Activated CD8-positive, alpha-beta memory T cell treated with anti-CD3 and anti-CD28 coated beads, Interleukin-2, amount 50 U/mL, for 1 hour (primary cell): ENCODE data around the gene DNAH7.

Experiments
- DNase-seq: peaks from one replicate; pipeline ENCODE4 v3.0.0-alpha.2; 2020; ENCODE audit errors: extremely low read depth

DNAH7 gene

DNA sequence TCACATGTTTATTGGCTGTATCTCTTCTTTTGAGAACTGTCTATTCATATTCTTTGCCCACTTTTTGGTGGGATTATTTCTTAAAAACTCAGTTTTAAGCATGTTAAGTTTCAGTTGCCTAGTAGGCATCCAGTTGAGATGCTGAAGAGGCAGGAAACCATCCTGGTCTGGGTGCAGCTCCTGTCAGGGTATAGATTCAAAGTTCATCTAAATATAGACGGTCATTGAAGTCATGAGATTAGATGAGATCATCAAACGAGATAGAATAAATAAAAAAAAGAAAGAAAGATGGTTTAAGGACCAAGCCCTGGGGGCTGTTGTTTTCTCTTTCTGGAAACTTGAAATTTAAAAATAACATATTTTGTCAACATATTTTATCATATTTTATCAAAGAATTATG lies 9.2 kb upstream of the DNAH7 start:
- DNase-seq: no peak

DNA sequence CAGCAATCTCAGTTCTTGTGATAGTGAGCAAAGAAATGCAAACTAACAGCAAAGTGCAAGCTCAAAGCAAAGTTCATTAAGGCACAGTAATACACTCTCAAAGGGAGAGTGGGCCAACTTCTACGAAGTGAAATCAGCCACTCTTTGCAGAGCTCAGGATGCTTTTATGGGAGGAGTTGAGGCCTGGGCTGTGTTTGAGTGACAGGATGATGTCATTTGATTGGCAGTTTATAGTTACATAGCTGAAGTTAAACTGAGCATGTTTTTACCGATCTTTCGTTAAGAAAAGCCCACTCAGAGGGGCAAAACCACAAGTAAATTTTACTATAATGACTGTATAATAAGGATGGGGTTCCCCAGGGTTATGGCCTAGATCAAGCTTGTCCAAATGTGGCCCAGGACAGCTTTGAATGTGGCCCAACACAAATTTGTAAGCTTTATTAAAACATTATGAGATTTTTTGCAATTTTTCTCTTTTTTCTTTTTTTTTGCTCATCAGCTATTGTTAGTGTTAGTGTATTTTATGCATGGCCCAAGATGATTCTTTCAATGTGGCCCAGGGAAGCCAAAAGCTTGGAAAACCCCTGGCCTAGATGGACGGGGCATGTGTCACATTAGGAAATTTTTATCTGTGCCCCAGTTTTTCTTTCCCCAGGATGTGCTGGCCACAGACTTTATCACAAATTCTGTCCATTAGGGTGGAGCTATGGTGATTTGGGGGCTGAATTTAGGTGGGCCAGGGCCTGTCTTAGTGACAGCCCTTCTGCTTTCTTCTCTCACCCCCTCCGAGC lies 8.3 kb upstream of the DNAH7 start:
- no peak for DNase-seq

DNA sequence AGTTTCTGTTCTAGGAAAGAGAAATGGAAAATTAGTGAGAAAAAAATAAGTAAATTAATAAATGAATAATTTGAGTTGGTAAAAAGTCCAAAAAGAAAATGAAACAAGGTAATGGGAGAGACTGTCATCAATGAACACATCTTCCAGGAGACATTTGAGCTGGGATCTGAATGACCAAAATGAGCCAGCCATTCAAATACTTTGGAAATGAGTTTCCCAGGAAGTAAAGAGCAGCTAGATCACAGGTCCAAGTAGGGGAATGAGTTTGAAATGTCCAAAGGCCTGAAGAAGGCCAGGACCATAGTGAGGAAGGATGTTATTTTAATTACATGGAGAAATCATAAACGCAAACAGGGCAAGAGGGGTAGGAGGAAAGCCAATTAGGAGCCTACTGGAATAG lies 6.6 kb upstream of the DNAH7 start:
- no peak for DNase-seq

DNA sequence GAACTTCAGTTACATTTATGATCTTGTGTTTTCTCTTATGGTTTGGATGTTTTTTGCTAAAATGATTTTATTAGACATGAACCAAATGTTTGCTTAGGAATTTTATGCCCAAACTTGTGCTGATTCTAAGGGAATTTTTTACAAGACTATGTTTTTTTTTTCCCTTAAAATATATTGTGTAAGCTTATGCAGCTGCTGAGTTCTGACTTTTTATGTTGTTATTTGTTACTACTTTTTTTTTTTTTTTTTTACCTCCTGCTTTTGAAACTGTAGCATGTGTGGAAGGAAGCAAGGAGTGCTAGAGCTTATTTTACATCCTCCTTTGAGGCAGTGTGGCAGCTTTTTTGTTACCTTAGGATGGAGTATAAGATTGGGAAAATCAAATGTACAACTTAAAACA lies 6.0 kb upstream of the DNAH7 start:
- DNase-seq: no peak

DNA sequence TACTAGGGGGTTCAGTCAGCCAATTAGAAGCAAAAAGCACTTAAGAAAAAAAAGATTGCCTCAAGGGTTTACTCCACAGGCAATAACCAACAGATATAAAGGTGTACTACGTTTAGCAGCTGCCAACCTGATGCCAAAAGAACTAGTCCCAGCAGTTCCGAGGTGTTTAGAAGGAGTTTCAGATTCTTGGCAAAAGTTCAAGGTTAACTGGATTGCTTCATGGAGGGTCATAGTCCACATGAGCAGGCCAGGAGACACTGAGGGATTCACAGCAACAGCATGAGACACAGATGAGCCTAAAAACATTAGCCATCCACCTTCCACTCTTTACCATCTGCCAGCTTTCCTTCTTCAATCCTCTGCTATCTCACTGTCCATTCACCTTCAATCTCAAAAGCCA lies 4.9 kb upstream of the DNAH7 start:
- no peak for DNase-seq

DNA sequence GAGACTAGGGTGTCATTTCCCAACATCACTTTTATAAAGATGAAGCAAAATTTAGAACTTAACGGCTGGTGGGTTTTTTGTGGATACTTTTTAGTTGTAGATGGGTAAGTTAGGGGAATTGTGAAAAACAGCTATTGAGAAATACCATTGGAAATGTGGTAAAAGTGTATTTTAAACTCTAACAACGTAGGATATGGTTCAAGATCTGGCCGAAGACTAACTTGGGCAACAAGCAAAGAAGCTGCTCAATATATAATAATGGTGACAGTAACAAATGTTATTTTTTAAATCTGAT lies 1.6 kb downstream of the DNAH7 start:
- DNase-seq: no peak

DNA sequence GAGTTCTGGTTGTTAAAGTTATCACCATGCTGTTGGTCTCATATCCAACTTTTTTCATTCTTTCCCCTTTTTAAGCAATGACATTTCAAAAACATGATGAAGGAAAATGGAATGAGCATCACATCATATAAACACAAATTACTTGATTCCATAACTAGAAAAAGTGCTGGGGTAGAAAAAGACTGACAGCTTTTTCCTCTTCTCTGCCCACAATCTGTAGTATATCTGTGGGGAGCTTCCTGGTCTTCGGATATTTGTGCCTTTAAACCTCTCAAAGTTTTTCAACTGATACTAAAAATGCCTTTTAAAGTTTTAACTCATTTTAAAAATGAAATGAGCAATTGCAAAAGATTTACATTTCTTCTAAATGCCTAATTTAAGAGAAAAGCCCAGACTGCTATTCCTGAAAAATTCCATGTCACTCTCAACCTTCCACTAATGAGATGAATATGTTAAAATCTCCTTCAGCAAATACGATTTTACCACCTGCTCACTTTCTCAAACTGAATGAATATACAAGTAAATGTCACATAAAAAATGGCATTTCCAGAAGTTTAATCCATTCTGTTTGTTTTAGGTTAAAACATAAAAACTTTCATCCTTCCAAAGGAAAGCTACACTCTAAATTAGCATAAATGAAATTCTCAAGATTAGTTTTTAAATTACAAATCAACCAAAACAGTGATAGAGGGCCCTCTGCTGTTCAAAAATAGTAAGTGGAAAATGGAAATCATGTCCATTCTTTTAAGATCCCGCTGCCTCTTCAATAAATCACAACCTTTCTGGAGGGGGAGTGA lies 2.1 kb downstream of the DNAH7 start:
- DNase-seq: no peak

DNA sequence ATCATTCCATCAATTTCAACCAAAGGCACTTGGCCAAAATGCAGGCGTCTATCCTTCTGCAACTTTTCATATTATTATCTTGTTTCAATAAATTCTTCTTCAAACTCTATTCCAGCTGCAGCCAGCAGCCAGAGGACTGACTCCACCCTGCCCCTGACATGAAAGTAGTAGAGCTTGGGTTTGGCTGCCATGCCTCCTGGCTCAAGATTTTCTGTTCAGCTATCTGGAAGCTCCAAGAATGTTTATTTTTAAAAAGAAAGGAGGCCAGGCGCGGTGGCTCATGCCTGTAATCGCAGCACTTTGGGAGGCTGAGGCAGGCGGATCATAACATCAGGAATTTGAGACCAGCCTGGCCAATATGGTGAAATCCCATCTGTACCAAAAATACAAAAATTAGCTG lies 4.9 kb downstream of the DNAH7 start:
- no peak for DNase-seq

DNA sequence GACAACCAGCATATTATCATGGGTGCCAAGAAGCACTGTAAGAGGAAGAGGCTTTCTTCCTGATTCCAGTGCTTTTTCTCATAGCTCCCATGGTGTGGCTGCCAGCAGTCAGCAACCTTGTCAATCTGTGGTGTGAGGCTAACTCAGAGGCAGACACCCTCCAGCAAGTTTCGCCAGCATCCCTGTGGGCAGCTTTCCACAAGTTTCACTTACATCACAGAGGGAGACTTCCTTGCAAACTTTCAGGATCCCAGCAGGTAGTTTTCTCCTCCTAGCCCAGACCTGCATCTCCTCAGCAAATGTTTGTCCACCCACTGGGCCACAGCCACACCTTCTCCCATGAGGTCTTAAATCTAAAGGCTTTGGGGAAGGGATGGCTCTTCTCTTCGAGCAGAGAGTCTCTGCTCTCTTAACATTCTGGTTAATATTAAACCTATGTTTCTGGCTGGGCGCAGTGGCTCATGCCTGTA lies 9.1 kb downstream of the DNAH7 start:
- DNase-seq: no peak

DNA sequence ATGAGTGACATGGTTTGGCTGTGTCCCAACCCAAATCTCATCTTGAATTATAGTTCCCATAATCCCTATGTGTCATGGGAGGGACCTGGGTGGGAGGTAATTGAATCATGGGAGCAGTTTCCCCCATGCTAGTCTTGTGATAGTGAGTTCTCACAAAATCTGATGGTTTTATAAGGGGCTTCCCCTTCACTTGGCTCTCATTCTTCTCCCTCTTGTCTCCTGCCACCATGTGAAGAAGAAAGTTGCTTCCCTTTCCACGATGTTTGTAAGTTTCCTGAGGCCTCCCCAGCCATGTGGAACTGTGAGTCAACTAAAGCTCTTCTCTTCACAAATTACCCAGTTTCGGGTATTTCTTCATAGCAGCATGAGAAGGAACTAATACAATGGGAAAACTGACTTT lies 14.0 kb downstream of the DNAH7 start:
- DNase-seq: no peak

DNA sequence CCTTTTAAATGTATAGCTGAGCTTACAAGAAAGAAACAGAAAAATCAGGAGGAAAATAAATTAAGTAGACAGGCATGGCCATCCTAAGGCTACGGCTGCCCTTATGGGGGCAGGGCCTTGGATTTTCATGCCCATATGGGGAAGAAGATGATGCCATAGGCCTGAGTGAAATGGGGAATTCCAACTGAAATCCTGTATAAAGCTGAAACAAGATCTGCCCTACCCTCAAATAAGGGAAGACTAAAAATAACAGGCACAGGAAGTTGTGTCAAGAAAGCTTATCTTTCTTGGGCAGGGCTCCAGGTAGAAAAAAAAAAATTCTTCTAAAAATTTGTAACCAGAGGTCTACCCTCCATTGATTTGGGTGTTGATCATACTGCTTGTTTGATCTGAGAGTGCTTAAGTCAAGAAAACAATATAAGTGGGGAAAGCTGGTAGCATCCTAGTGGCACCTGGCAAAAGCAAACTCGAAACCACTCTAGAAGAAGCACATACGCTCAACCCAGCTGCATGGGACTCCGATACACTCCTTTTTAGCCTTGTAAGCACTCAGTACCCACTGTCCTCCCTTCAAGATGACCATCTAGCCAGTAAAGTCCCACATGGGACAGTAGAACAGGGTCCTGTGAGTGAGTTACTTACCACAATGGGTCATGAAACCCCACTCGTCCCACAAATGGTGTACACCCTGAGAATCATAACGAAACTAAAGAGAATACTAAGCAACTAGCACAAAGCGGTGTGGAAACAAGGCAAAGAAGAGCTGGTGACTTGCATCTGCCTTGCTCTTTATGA lies 22.3 kb downstream of the DNAH7 start:
- DNase-seq: no peak

DNA sequence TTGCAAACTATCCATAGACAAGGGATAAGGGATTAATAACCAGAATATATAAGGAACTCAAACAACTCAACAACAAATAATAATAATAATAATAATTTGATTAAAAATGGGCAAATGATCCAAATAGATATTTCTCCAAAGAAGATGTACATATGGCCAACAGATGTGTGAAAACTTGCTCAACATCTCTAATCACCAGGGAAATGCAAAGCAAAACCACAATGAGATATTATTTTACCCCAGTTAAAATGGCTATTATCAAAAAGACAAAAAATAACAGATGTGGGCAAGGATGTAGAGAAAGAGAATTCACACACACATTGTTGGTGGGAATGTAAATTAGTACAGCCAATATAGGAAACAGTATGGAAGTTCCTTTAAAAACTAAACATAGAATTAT lies 26.9 kb downstream of the DNAH7 start:
- DNase-seq: no peak

DNA sequence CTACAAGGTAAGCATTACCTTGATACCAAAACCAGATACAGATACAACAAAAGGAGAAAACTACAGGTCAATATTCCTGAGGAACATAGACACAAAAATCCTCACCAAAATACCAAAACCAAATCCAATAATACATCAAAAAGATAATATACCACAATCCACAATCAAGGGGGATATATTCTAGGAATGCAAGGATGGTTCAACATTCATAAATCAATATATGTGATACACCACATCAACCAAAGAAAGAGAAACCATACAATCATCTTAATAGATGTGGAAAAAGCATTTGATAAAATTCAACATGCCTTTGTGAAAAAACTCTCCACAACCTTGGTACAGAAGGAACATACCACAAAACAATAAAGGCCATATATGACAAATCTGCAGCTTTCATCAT lies 28.4 kb downstream of the DNAH7 start:
- no peak for DNase-seq

DNA sequence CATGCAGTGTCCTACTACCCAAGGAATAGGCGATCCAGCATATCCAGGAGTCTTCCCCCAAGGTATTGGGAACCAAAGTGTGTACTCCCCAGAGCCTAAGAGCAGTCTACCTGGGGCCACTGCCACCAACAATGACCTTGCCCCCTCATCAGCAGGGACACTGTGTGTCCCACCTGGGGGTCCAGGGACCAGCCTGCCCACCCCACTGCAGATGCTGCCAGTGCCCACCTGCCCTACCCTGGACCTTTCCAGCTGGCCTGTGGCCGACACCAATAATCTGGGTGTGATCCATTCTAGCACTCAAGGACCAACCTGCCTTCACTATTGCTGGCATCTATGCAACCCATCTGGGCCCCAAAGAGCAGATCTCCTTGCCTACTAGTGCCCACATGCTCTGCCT lies 32.2 kb downstream of the DNAH7 start:
- DNase-seq: no peak

DNA sequence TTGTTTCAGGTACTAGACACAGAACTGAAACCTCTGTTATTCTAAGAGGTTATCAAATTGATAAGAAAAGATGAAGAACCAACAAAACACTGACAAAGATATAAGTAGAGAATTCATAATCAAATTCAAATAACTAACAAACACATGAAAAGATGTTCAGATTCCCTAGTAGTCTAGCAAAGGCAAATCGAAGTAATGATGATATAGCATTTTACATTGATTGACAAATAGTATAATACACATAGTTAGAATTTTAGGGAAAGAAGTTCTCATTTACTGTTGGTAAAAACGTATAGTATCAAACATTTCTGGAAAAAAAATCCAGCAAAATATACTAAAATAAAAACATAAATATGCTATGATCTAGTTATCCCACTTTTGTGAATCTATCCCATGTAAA lies 50.6 kb downstream of the DNAH7 start:
- DNase-seq: no peak

DNA sequence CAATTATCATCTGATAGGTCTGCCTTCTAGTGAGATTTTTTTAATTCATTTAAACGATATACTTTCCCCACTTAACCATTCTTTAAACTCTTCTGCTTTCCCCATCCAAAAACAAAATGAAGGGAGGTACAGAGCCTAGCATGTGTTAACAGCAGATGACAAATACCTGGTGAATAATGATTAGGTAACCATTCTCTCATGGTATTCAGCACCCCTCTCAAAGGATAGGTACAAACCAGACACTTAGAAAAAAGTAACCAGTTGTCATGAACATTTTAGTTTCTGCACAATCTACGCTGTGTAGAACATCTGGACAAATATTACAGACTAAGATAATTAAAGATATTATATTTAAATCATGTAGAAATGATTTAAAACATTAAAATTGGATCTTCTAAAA lies 56.3 kb downstream of the DNAH7 start:
- no peak for DNase-seq

DNA sequence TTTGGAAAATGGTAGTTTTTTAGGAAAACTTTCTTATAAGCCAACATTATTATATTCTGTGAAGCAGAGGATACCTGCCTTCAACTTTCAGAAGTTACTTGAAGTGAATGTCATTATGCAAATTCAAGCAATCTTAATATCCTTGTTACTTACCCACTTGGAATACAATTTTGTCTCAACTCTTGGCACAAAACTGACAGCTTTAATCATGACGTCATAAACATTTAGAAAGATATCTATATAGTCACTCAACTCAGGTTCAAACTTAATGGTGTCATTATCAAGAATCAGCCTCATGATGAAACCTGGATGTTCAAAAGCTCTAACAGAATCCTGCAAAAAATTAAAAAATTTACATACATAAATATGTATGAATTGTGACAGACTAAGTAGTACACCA lies 68.1 kb downstream of the DNAH7 start:
- no peak for DNase-seq

DNA sequence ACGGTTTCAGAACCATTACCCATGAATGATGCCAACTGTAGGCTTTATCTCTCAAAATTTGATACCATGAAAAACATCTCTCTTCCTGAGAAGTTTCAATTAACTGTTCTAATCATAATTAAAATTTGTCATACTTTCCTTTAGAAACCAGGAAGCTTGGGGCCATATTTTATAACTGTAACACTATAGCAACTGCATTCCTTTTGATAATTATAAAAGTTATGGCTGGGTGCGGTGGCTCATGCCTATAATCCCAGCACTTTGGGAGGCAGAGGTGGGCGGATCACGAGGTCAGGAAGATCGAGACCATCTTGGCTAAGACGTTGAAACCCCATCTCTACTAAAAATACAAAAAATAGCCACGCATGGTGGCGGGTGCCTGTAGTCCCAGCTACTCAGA lies 70.6 kb downstream of the DNAH7 start:
- DNase-seq: no peak

DNA sequence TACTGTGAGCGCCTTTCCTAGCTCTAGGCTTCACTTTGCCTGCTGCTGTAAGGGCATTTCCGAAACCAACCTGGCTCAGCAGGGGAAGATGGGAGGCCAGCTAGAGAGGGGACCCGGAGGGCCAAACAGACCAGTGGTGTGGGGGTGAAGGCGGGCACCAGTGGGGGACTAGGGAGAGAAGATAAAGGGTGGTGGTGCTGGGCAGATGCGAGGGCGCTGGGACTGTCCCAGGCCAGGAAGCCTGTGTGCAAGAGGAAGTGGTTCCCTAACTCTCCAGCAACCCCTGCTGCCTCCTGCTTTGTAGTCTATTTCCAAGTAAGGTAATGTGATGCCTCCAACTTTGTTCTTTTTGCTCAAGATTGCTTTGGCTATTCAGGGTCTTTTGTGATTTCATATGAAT lies 73.1 kb downstream of the DNAH7 start:
- DNase-seq: no peak

DNA sequence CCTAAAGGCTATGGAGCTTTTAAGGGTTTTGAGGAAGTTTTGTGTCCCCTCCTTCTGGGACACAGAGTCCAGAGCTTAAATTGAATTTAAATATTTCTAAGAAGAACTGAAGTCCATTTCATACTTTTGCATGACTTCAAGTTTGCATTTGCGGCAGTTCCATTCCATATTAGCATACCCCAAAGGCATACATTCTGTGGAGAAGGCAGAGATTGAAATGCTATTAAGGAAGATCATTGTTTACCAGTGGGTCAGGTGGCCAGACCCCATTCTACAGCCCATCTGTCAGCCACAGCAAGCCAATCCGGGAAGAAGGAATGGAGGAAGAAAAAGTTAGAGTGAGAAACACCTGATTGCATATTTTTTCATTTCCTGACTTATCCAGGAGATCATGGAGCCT lies 75.0 kb downstream of the DNAH7 start:
- no peak for DNase-seq

DNA sequence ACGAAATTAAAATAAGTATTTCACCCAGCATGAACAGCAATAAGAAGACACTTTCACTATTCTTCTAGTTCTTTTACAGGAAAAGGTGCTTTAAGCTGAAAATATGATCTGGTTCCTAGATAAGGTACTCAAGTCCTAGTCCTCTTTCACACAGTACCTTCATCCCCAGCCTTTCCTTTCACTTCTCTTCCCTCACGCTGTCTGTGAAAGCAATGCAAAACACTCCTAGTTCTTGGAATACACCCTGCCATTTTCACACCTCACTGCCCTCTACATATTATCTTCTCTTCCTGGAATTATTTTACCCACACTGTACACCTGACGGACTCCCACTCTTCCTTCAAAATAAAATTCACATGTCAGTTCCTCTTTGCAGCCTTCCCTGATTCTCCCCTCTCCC lies 82.9 kb downstream of the DNAH7 start:
- no peak for DNase-seq

DNA sequence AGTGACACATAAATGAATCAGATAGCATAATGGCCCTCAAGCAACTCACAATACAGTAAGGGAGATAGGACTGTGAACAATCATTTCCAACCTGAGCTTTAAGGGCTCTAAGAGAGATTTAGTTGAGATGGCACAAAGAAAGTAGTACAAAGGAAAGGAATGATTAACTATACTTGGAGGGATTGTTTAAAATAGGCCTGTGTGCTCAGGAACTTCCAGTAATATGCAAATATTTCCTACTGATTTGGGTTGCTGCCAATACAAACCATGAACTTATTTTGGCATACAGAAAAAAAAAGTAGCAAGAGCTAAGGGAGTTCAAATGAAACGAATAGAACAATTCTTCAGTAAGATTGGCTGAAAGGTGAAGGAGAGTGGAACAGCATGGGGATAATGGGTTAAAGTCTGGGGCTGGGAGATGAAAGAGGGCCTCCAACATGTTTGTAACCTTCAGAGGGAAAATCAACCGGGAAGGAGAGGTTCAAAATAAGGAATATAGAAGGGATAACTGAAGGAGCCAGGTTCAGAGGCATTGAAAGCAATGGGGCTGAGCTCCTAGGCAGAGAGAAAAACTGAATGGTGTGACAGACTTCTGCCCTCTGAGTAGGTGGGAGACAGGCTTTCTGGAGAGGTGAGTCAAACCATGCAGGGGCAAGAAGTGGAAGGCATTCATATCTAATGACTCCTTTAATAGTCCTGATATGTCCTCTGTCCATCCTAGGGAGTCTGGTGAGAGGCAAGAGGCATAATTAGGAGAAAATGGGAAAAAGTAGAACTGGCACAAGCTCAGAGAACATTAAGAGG lies 83.5 kb downstream of the DNAH7 start:
- no peak for DNase-seq
